GM21723 (cell line): ENCODE measurements around the gene TMED6.

Source experiments
- ATAC-seq: cut with Tn5 transposase; IDR thresholded peaks from one replicate; pipeline ENCODE4 v1.9.1; 2021; ENCODE audit warnings: mild to moderate bottlenecking, moderate library complexity; ENCODE audit not compliant: unreplicated experiment

Gene TMED6

GRCh38 chr16:69324585-69325253 lies 26.9 kb downstream of the TMED6 start:
- ATAC-seq = no peak

GRCh38 chr16:69324013-69324531 lies 27.5 kb downstream of the TMED6 start:
- no peak for ATAC-seq

- ATAC-seq = no peak
Measured at GRCh38 chr16:69323415-69323814, 28.2 kb downstream of the TMED6 start.

- no peak for ATAC-seq
Measured at GRCh38 chr16:69322343-69322742, 29.2 kb downstream of the TMED6 start.

- no peak for ATAC-seq
Measured at GRCh38 chr16:69321080-69321479, 30.5 kb downstream of the TMED6 start.

GRCh38 chr16:69320740-69321073 lies 30.9 kb downstream of the TMED6 start:
- ATAC-seq = no peak

- ATAC-seq = no peak
Measured at GRCh38 chr16:69319826-69320739, 31.5 kb downstream of the TMED6 start.

- no peak for ATAC-seq
Measured at GRCh38 chr16:69319381-69319780, 32.2 kb downstream of the TMED6 start.

- ATAC-seq = no peak
Measured at GRCh38 chr16:69318911-69319289, 32.7 kb downstream of the TMED6 start.

- no peak for ATAC-seq
Measured at GRCh38 chr16:69318177-69318910, 33.2 kb downstream of the TMED6 start.

GRCh38 chr16:69316595-69317034 lies 35.0 kb downstream of the TMED6 start:
- ATAC-seq = no peak

GRCh38 chr16:69315486-69316311 lies 35.9 kb downstream of the TMED6 start:
- no peak for ATAC-seq

- no peak for ATAC-seq
Measured at GRCh38 chr16:69314534-69314933, 37.1 kb downstream of the TMED6 start.

- ATAC-seq = no peak
Measured at GRCh38 chr16:69313469-69313868, 38.1 kb downstream of the TMED6 start.

- ATAC-seq = peak; percentile 59
Measured at GRCh38 chr16:69311533-69312387, 39.8 kb downstream of the TMED6 start.

GRCh38 chr16:69310653-69311532 lies 40.7 kb downstream of the TMED6 start, which contains the start of gene VPS4A:
VPS4A (plus strand) TSS chr16:69311350; CDS start chr16:69311512, 162 bp downstream.
- peak; percentile 93 for ATAC-seq

GRCh38 chr16:69309316-69309715 lies 42.3 kb downstream of the TMED6 start:
- ATAC-seq = no peak

GRCh38 chr16:69307856-69308255 lies 43.7 kb downstream of the TMED6 start:
- ATAC-seq = no peak
